Measurements from ENCODE around the gene ZNF620. TPM values are rescaled to one million over a fixed set of nuclear protein-coding genes. Genes with fewer than 3 reads are reported as not detected.
"Not testable (repeated sequence)": the region's sequence is repeated elsewhere in the genome, so short reads cannot be mapped to it uniquely, and the experiment has no call there.

Gene ZNF620
- total RNA-seq, 1 experiment from 2014 or later: 27.1 TPM

DNA sequence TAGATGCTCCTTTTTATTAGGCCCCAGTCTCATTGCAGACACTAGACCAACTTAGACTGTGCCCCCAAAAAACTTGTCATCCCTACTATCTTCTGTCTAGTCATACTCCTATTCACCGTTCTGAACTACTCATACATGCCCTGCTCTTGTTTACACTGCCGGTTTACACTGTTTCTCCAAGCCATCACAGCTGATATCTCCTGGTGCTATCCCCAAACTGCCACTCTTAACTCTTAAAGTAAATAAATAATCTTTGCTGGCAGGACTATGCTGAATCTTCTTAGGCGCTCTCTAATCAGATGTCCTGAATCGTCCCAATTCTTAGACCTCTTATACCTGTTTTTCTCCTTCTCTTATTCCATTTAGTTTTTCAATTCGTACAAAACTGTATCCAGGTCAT, 59.8 kb downstream of the ZNF620 start:
- not testable (repeated sequence) for H3K9me3 ChIP-seq (ENCODE audit: control insufficient read depth, low read depth, low read length); H2AK5ac ChIP-seq (ENCODE audit: insufficient read length, low read length); H3K23ac ChIP-seq (ENCODE audit: insufficient read length, low read depth, low read length); H3K4ac ChIP-seq (ENCODE audit: low read depth, low read length); H3K27me3 ChIP-seq (ENCODE audit: insufficient read depth, low read length); H2BK5ac ChIP-seq (ENCODE audit: insufficient read length, low read length); H2BK120ac ChIP-seq (ENCODE audit: low read depth, low read length, poor library complexity, severe bottlenecking); H3K27ac Mint-ChIP-seq; H3K23me2 ChIP-seq (ENCODE audit: insufficient read length, low read depth, low read length, poor library complexity, severe bottlenecking); H3K79me2 ChIP-seq (ENCODE audit: insufficient read depth, low read length); H4K91ac ChIP-seq (ENCODE audit: insufficient read length, low read depth, low read length); H3K56ac ChIP-seq (ENCODE audit: insufficient read length, low read depth, low read length); H2AFZ ChIP-seq (ENCODE audit: low read length); H4K20me1 ChIP-seq (ENCODE audit: control insufficient read depth, insufficient read depth, insufficient read length); H2BK12ac ChIP-seq (ENCODE audit: insufficient read length, low read depth, low read length); H3K18ac ChIP-seq (ENCODE audit: insufficient read length, low read depth, low read length); H3T11ph ChIP-seq (ENCODE audit: low read length); H3K14ac ChIP-seq (ENCODE audit: insufficient read depth, low read length); H3K9ac ChIP-seq (ENCODE audit: extremely low read depth, insufficient read length, low read length); H4K8ac ChIP-seq (replicated peaks; ENCODE audit: insufficient read length, low read depth, low read length); H2BK20ac ChIP-seq (ENCODE audit: low read depth, low read length, poor library complexity, severe bottlenecking); H3K27ac ChIP-seq (ENCODE audit: insufficient read length, low read depth, low read length); H2BK15ac ChIP-seq (ENCODE audit: low read depth, low read length); H3K79me1 ChIP-seq (ENCODE audit: insufficient read depth, low read depth, low read length, poor library complexity, severe bottlenecking); H3K27me3 Mint-ChIP-seq (ENCODE audit: low read depth); H3K4me2 ChIP-seq (ENCODE audit: insufficient read depth, insufficient read length, low read length); H3K4me1 ChIP-seq (ENCODE audit: insufficient read depth, low read length); H3K4me3 Mint-ChIP-seq; DNase-seq; H4K5ac ChIP-seq (ENCODE audit: insufficient read length, low read depth, low read length)
- Mint-ChIP-seq H3K9me3 (peaks cover 38 to 48% of the 10 kb centered on the region in 2 experiments), H3K36me3 (ENCODE audit: insufficient read depth in 1 of 3, low read depth in 3 of 3) (peaks cover 27 to 37% (median 36%) of the 10 kb centered on the region in 3 experiments), H3K4me1 (peaks cover 20 to 21% of the 10 kb centered on the region in 2 experiments)
- no CpG with 5 or more reads among the region's 5 CpGs for WGBS (ENCODE audit: extremely low coverage, insufficient read length, low lambda C conversion rate)

All from H9 (cell line).